ENCODE data around the gene MDM2. TPM values are rescaled to one million over a fixed set of nuclear protein-coding genes. Genes with fewer than 3 reads are reported as not detected.

The MDM2 gene
- total RNA-seq, 1 experiment from 2014 or later: 159 TPM

- H3K27me3 Mint-ChIP-seq (ENCODE audit: low read depth): peaks cover 4% of the 10 kb centered on the region; the same call in 1 of the 2 replicates
- Histone ChIP-seq H2BK120ac (ENCODE audit: low read depth, low read length, poor library complexity, severe bottlenecking) (no peak overlapping the region), H3K27ac (ENCODE audit: insufficient read length, low read depth, low read length) (no peak overlapping the region), H4K91ac (ENCODE audit: insufficient read length, low read depth, low read length) (no peak overlapping the region), H2BK20ac (ENCODE audit: low read depth, low read length, poor library complexity, severe bottlenecking) (no peak overlapping the region), H2BK15ac (ENCODE audit: low read depth, low read length) (no peak overlapping the region), H4K5ac (ENCODE audit: insufficient read length, low read depth, low read length) (no peak overlapping the region), H3K14ac (ENCODE audit: insufficient read depth, low read length) (no peak overlapping the region), H3K18ac (ENCODE audit: insufficient read length, low read depth, low read length) (no peak overlapping the region), H3K9ac (ENCODE audit: extremely low read depth, insufficient read length, low read length) (no peak overlapping the region), H4K20me1 (ENCODE audit: control insufficient read depth, insufficient read depth, insufficient read length) (no peaks in the 10 kb centered on the region), H3K4ac (ENCODE audit: low read depth, low read length) (no peak overlapping the region), H3K9me3 (ENCODE audit: control insufficient read depth, low read depth, low read length) (no peaks in the 10 kb centered on the region), H3K4me2 (ENCODE audit: insufficient read depth, insufficient read length, low read length) (no peak overlapping the region), H3K56ac (ENCODE audit: insufficient read length, low read depth, low read length) (no peak overlapping the region), H2AFZ (ENCODE audit: low read length) (no peak overlapping the region), H3K4me1 (ENCODE audit: insufficient read depth, low read length) (no peaks in the 10 kb centered on the region), H3K79me2 (ENCODE audit: insufficient read depth, low read length) (no peaks in the 10 kb centered on the region), H2BK5ac (ENCODE audit: insufficient read length, low read length) (no peak overlapping the region), H2BK12ac (ENCODE audit: insufficient read length, low read depth, low read length) (no peak overlapping the region), H3K23me2 (ENCODE audit: insufficient read length, low read depth, low read length, poor library complexity, severe bottlenecking) (no peaks in the 10 kb centered on the region), H4K8ac (replicated peaks; ENCODE audit: insufficient read length, low read depth, low read length) (no peak overlapping the region), H3K79me1 (ENCODE audit: insufficient read depth, low read depth, low read length, poor library complexity, severe bottlenecking) (no peaks in the 10 kb centered on the region), H2AK5ac (ENCODE audit: insufficient read length, low read length) (no peak overlapping the region), H3T11ph (ENCODE audit: low read length) (no peak overlapping the region), H3K27me3 (ENCODE audit: insufficient read depth, low read length) (no peaks in the 10 kb centered on the region), H3K23ac (ENCODE audit: insufficient read length, low read depth, low read length) (no peak overlapping the region)
- no peak for TF ChIP-seq CTCF (conservative IDR thresholded peaks at IDR 0.05)
- no peaks in the 10 kb centered on the region for H3K36me3 Mint-ChIP-seq (ENCODE audit: insufficient read depth in 1 of 3, low read depth in 3 of 3)
- H3K27ac Mint-ChIP-seq: no peak overlapping the region
- no CpG with 5 or more reads among the region's 2 CpGs for WGBS (ENCODE audit: extremely low coverage, insufficient read length, low lambda C conversion rate)
- H3K9me3 Mint-ChIP-seq: no peaks in the 10 kb centered on the region
- DNase-seq: no peak
- no peaks in the 10 kb centered on the region for H3K4me1 Mint-ChIP-seq
- no peak overlapping the region for H3K4me3 Mint-ChIP-seq
Observed at GRCh38 chr12:68854078-68854468, 46.1 kb downstream of the MDM2 start.
